ENCODE results near the gene SH3TC1. TPM values are rescaled to one million over a fixed set of nuclear protein-coding genes. Genes with fewer than 3 reads are reported as not detected.
A peak's percentile ranks its signal among the peaks of the same experiment; 100 is the strongest.

The SH3TC1 gene
- total and polyA plus RNA-seq, 2 of the 13 experiments (the other 11 are each of a cell fraction or from before 2014, with no cell fraction given), result 14.9 to 21.8 TPM

DNA sequence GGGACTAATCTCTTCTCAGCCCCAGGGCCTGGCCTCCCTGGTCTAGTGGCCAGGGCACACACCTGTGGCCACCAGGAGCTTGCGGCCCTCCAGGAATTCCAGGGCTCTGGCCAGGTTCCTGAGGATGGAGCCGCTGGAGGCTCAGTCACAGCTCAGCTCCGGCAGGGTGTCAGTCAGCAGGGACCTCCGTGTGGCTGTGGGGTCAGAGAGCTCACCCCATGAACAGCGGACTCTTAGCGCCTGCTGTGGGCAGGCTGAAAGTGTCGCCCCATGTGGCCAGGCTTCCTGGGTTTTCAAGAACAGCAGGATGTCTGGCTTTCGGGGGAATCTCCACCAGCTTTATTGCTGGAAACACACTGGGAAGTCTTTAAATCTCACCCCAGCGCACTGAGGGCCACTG is 19.3 kb upstream of the SH3TC1 start:
- no peak overlapping the region for H2AFZ ChIP-seq (ENCODE audit: low read length)
- no peak overlapping the region for H3K9ac ChIP-seq (ENCODE audit: insufficient read depth, low read depth, low read length)
- ChIA-PET POLR2A (interaction anchor here (1.2 to 1.6 kb wide), 2 partner anchors 14 to 19 kb away, joined by 3 to 4 read pairs; partner anchors contain the start of gene SH3TC1), CTCF (ENCODE audit: low intra/inter-chr PET ratio, low total read pairs) (no interaction called here)
- peaks cover 7 to 24% of the 10 kb centered on the region in 2 experiments; a peak in 3 of 5 replicates for H3K27me3 ChIP-seq (ENCODE audit: control insufficient read depth in 1 of 2, insufficient read depth in 2 of 2, low read length in 2 of 2)
- no peak overlapping the region for H3K27ac ChIP-seq (ENCODE audit: extremely low read length, insufficient read depth, low read length)
- no peaks in the 10 kb centered on the region for H3K79me2 ChIP-seq (ENCODE audit: insufficient read depth, low read length)
- in situ Hi-C loops (cut with HindIII; ENCODE audit: extremely low pct_ligation_motif_present, low pct_unique_long_range_greater_than_20kb) (no loop called here), intact Hi-C loops (cut with micrococcal nuclease; ENCODE audit: unreplicated experiment) (no loop called here)
- peaks cover 41% of the 10 kb centered on the region for H3K4me1 ChIP-seq (ENCODE audit: insufficient read depth, low read length)
- no TSS peak for BruUV-seq (replicated peaks)
- no peaks in the 10 kb centered on the region for H4K20me1 ChIP-seq (ENCODE audit: insufficient read depth, low read length)
- ATAC-seq, result peak; percentile 11
- DNase-seq (ENCODE audit: low spot score), result no peak
- no peak overlapping the region for H3K4me2 ChIP-seq (ENCODE audit: low read depth, low read length)
- 0% methylated on average over 1 of the region's 9 CpGs for WGBS (ENCODE audit: low lambda C conversion rate)
- no peaks in the 10 kb centered on the region for H3K9me3 ChIP-seq (ENCODE audit: low read length)
- FAIRE-seq, result no peak
- no peaks in the 10 kb centered on the region for H3K36me3 ChIP-seq (replicated peaks in 1 of 2; ENCODE audit: control insufficient read depth in 1 of 2, insufficient read depth in 2 of 2, low read length in 2 of 2)
- H3K4me3 ChIP-seq (replicated peaks in 1 of 3; ENCODE audit: insufficient read depth in 1 of 3, low read depth in 2 of 3, low read length in 3 of 3), result no peak overlapping the region
- TF ChIP-seq ZNF607 (CRISPR knock-in tag; IDR thresholded peaks at IDR 0.05; ENCODE audit: borderline replicate concordance) (no peak), TBP (CRISPR knock-in tag; IDR thresholded peaks at IDR 0.05) (no peak), KDM2A (CRISPR knock-in tag; IDR thresholded peaks at IDR 0.05; ENCODE audit: borderline replicate concordance, low read depth) (no peak), KLF12 (CRISPR knock-in tag; IDR thresholded peaks at IDR 0.05; ENCODE audit: borderline replicate concordance) (no peak), HDAC6 (IDR thresholded peaks at IDR 0.05; ENCODE audit: low read depth, low read length) (no peak), FIP1L1 (IDR thresholded peaks at IDR 0.05; ENCODE audit: borderline replicate concordance, insufficient read depth, low read depth, low read length) (no peak), GATA4 (IDR thresholded peaks at IDR 0.05; ENCODE audit: borderline replicate concordance, low read depth) (no peak), HCFC1 (IDR thresholded peaks at IDR 0.05; ENCODE audit: low read depth, low read length) (no peak), KAT8 (CRISPR knock-in tag; IDR thresholded peaks at IDR 0.05) (no peak), ZNF564 (CRISPR knock-in tag; IDR thresholded peaks at IDR 0.05) (no peak), ZBTB8A (CRISPR knock-in tag; IDR thresholded peaks at IDR 0.05; ENCODE audit: borderline replicate concordance, low read depth) (no peak), MIER2 (CRISPR knock-in tag; IDR thresholded peaks at IDR 0.05) (no peak), FOXO1 (CRISPR knock-in tag; IDR thresholded peaks at IDR 0.05) (no peak), CHD4 (IDR thresholded peaks at IDR 0.05; ENCODE audit: borderline replicate concordance, low read length) (no peak)
- TF ChIP-seq, protein P1, sequence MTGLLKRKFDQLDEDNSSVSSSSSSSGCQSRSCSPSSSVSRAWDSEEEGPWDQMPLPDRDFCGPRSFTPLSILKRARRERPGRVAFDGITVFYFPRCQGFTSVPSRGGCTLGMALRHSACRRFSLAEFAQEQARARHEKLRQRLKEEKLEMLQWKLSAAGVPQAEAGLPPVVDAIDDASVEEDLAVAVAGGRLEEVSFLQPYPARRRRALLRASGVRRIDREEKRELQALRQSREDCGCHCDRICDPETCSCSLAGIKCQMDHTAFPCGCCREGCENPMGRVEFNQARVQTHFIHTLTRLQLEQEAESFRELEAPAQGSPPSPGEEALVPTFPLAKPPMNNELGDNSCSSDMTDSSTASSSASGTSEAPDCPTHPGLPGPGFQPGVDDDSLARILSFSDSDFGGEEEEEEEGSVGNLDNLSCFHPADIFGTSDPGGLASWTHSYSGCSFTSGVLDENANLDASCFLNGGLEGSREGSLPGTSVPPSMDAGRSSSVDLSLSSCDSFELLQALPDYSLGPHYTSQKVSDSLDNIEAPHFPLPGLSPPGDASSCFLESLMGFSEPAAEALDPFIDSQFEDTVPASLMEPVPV (CRISPR knock-in tag; IDR thresholded peaks at IDR 0.05), result no peak
- TF ChIP-seq, protein P2, sequence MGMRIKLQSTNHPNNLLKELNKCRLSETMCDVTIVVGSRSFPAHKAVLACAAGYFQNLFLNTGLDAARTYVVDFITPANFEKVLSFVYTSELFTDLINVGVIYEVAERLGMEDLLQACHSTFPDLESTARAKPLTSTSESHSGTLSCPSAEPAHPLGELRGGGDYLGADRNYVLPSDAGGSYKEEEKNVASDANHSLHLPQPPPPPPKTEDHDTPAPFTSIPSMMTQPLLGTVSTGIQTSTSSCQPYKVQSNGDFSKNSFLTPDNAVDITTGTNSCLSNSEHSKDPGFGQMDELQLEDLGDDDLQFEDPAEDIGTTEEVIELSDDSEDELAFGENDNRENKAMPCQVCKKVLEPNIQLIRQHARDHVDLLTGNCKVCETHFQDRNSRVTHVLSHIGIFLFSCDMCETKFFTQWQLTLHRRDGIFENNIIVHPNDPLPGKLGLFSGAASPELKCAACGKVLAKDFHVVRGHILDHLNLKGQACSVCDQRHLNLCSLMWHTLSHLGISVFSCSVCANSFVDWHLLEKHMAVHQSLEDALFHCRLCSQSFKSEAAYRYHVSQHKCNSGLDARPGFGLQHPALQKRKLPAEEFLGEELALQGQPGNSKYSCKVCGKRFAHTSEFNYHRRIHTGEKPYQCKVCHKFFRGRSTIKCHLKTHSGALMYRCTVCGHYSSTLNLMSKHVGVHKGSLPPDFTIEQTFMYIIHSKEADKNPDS (CRISPR knock-in tag; IDR thresholded peaks at IDR 0.05), result no peak
- TF ChIP-seq, protein P3, sequence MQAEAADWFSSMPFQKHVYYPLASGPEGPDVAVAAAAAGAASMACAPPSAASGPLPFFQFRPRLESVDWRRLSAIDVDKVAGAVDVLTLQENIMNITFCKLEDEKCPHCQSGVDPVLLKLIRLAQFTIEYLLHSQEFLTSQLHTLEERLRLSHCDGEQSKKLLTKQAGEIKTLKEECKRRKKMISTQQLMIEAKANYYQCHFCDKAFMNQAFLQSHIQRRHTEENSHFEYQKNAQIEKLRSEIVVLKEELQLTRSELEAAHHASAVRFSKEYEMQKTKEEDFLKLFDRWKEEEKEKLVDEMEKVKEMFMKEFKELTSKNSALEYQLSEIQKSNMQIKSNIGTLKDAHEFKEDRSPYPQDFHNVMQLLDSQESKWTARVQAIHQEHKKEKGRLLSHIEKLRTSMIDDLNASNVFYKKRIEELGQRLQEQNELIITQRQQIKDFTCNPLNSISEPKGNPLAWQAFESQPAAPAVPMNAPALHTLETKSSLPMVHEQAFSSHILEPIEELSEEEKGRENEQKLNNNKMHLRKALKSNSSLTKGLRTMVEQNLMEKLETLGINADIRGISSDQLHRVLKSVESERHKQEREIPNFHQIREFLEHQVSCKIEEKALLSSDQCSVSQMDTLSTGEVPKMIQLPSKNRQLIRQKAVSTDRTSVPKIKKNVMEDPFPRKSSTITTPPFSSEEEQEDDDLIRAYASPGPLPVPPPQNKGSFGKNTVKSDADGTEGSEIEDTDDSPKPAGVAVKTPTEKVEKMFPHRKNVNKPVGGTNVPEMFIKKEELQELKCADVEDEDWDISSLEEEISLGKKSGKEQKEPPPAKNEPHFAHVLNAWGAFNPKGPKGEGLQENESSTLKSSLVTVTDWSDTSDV (CRISPR knock-in tag; IDR thresholded peaks at IDR 0.05), result no peak
- TF ChIP-seq, protein P4, sequence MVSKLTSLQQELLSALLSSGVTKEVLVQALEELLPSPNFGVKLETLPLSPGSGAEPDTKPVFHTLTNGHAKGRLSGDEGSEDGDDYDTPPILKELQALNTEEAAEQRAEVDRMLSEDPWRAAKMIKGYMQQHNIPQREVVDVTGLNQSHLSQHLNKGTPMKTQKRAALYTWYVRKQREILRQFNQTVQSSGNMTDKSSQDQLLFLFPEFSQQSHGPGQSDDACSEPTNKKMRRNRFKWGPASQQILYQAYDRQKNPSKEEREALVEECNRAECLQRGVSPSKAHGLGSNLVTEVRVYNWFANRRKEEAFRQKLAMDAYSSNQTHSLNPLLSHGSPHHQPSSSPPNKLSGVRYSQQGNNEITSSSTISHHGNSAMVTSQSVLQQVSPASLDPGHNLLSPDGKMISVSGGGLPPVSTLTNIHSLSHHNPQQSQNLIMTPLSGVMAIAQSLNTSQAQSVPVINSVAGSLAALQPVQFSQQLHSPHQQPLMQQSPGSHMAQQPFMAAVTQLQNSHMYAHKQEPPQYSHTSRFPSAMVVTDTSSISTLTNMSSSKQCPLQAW (CRISPR knock-in tag; IDR thresholded peaks at IDR 0.05), result no peak

All from HepG2 (cell line).